Natural killer cell (primary cell): ENCODE results near the gene CPNE9. TPM values are rescaled to one million over a fixed set of nuclear protein-coding genes. Genes with fewer than 3 reads are reported as not detected.

ENCODE experiments used
- ATAC-seq, 3 donors: fragments of 150-1000 bp in 2 of 3; fragments of 200-7000 bp in 1 of 3; cut with Tn5 transposase; 1 replicate in 1 of 3; 2 replicates in 2 of 3; pipeline ENCODE4 v1.10.0; 2021; ENCODE audit warnings: mild to moderate bottlenecking in 2 of 3, moderate library complexity in 2 of 3
- DNase-seq, 2 donors: peaks; one replicate each; pipeline versions ENCODE4 v3.0.0 to v3.0.0-alpha.2; 2013 to 2021; ENCODE audit warnings: mixed read lengths in 1 of 2
- H3K27ac ChIP-seq: one replicate; pipeline ENCODE4 v1.5.1; 2013; ENCODE audit warnings: mild to moderate bottlenecking, low read length
- H3K27me3 ChIP-seq: one replicate; pipeline ENCODE4 v1.6.1; 2013; ENCODE audit warnings: low read length; ENCODE audit not compliant: control insufficient read depth, insufficient read depth
- H3K36me3 ChIP-seq: one replicate; pipeline ENCODE4 v1.6.1; 2013; ENCODE audit warnings: low read length; ENCODE audit not compliant: control insufficient read depth, insufficient read depth
- H3K4me1 ChIP-seq: one replicate; pipeline ENCODE4 v1.6.1; 2013; ENCODE audit warnings: low read length; ENCODE audit not compliant: control insufficient read depth, insufficient read depth
- H3K4me3 ChIP-seq: one replicate; pipeline ENCODE4 v1.5.1; 2013; ENCODE audit warnings: low read length
- H3K9me3 ChIP-seq: one replicate; pipeline ENCODE4 v1.6.1; 2013; ENCODE audit warnings: low read length; ENCODE audit not compliant: control insufficient read depth, insufficient read depth
- H3K27ac Mint-ChIP-seq, 2 donors: one replicate each; pipeline ENCODE4 v1.8.0; 2022; ENCODE audit warnings: mild to moderate bottlenecking in 2 of 2, mixed read lengths in 2 of 2, moderate library complexity in 1 of 2
- H3K27me3 Mint-ChIP-seq, 2 donors: one replicate each; pipeline ENCODE4 v1.8.0; 2022; ENCODE audit warnings: low read depth in 2 of 2, mixed read lengths in 2 of 2
- H3K36me3 Mint-ChIP-seq: one replicate; pipeline ENCODE4 v1.8.0; 2022; ENCODE audit warnings: mixed read lengths
- H3K4me1 Mint-ChIP-seq, 2 donors: one replicate each; pipeline ENCODE4 v1.8.0; 2022; ENCODE audit warnings: mixed read lengths in 2 of 2
- H3K4me3 Mint-ChIP-seq: one replicate; pipeline ENCODE4 v1.8.0; 2022; ENCODE audit warnings: mild to moderate bottlenecking, moderate library complexity, mixed read lengths
- H3K9me3 Mint-ChIP-seq, 2 donors: one replicate each; pipeline ENCODE4 v1.8.0; 2022; ENCODE audit warnings: mixed read lengths in 2 of 2
- WGBS: methylation state at CpG from one replicate; pipeline ENCODE4 v1.1.7; 2013; ENCODE audit warnings: missing lambda C conversion rate; ENCODE audit not compliant: insufficient coverage; 5-methylcytosine and 5-hydroxymethylcytosine counted together
- intact Hi-C: fragments of 100-400 bp; cut with micrococcal nuclease; formaldehyde crosslinking; loops from one replicate; pipeline ENCODE4 v1.14.2; 2022
- total RNA-seq, 4 donors: library from RNA; stranded (reverse); fragments of 120-200 nt in 1 of 4; gene quantifications; one replicate each; pipeline versions ENCODE4 v1.2.3 to v1.2.4, GENCODE V29; 2013 to 2022
- TF ChIP-seq, protein P1 (sequence below): fragments of 200-600 bp; IDR thresholded peaks from one replicate; pipeline ENCODE4 v1.8.0; 2022; ENCODE audit warnings: antibody characterized with exemption

The CPNE9 gene
- total RNA-seq, 3 donors from 2014 or later (not counting 1 experiment from before 2014, with no cell fraction given): 0.43 to 0.49 TPM; not detected in 1

DNA sequence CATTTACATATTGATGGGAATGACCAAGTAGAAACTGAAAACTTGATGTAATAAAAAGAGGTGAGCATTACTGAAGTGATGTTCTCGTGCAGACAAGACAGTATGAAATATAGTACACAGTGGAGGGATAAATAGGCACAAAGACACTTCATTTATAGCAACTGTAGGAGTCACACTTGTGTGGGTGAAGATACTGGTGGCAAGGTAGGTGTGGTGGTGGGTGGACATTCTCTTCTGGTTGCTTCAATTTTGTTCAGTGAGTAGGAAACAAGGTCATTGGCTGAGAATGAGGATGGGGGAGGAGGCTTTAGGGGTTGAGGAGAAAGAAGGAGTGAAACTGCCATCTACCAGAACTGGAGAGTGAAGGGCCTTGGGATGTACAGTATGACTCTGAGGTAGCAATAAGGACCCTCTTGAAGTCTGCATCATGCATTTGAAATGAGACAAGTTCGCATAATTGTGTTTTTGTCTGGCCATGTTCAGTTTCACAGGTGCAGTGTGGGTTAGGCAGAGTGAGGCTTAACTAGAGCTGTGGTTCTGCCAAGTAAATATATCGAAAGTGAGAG lies 6.6 kb downstream of the CPNE9 start:
- 89% methylated on average over 3 of the region's 3 CpGs for WGBS
- Mint-ChIP-seq H3K4me3 (no peak overlapping the region), H3K27me3 (peaks cover 11 to 14% of the 10 kb centered on the region in 2 donors), H3K4me1 (peaks cover 0 to under 1% of the 10 kb centered on the region in 2 donors), H3K9me3 (no peaks in the 10 kb centered on the region), H3K27ac (no peak overlapping the region), H3K36me3 (no peaks in the 10 kb centered on the region)
- TF ChIP-seq, protein P1, sequence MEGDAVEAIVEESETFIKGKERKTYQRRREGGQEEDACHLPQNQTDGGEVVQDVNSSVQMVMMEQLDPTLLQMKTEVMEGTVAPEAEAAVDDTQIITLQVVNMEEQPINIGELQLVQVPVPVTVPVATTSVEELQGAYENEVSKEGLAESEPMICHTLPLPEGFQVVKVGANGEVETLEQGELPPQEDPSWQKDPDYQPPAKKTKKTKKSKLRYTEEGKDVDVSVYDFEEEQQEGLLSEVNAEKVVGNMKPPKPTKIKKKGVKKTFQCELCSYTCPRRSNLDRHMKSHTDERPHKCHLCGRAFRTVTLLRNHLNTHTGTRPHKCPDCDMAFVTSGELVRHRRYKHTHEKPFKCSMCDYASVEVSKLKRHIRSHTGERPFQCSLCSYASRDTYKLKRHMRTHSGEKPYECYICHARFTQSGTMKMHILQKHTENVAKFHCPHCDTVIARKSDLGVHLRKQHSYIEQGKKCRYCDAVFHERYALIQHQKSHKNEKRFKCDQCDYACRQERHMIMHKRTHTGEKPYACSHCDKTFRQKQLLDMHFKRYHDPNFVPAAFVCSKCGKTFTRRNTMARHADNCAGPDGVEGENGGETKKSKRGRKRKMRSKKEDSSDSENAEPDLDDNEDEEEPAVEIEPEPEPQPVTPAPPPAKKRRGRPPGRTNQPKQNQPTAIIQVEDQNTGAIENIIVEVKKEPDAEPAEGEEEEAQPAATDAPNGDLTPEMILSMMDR: no peak
- H3K4me3 ChIP-seq: no peak overlapping the region
- intact Hi-C loops: no loop called here
- H3K27ac ChIP-seq: no peak overlapping the region
- H3K36me3 ChIP-seq: no peaks in the 10 kb centered on the region
- ATAC-seq (peak in 1 of 3 donors; percentile 2), DNase-seq (no peak)
- no peaks in the 10 kb centered on the region for H3K27me3 ChIP-seq
- no peaks in the 10 kb centered on the region for H3K4me1 ChIP-seq
- no peaks in the 10 kb centered on the region for H3K9me3 ChIP-seq

DNA sequence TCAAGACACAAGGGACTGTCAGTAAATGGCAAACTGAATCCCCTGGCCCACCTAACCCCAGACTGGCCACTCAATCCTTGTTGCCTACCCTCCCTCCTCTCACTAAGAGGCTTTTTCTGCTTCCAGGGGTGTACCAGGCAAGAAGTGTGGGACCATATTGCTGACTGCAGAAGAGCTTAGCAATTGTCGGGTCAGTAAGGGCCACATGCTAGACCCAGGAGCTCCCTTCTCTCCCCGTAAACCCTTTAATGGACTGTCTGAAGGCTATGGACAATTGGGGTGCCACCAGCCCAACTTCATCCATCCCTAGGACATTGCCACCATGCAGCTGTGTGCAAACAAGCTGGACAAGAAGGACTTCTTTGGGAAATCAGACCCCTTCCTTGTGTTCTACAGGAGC lies 8.8 kb downstream of the CPNE9 start:
- no peaks in the 10 kb centered on the region for H3K36me3 Mint-ChIP-seq
- Histone ChIP-seq H3K9me3 (no peaks in the 10 kb centered on the region), H3K36me3 (no peaks in the 10 kb centered on the region), H3K27me3 (no peaks in the 10 kb centered on the region), H3K4me1 (no peaks in the 10 kb centered on the region), H3K27ac (no peak overlapping the region), H3K4me3 (no peak overlapping the region)
- WGBS: 63% methylated on average over 2 of the region's 2 CpGs
- ATAC-seq: no peak
- DNase-seq: no peak
- H3K27me3 Mint-ChIP-seq: peaks cover 0 to 6% of the 10 kb centered on the region in 2 donors
- no peak overlapping the region for H3K27ac Mint-ChIP-seq
- H3K4me1 Mint-ChIP-seq: peaks cover 0 to 4% of the 10 kb centered on the region in 2 donors
- intact Hi-C loops: no loop called here
- no peaks in the 10 kb centered on the region for H3K9me3 Mint-ChIP-seq
- no peak overlapping the region for H3K4me3 Mint-ChIP-seq
- TF ChIP-seq, protein P1: no peak

DNA sequence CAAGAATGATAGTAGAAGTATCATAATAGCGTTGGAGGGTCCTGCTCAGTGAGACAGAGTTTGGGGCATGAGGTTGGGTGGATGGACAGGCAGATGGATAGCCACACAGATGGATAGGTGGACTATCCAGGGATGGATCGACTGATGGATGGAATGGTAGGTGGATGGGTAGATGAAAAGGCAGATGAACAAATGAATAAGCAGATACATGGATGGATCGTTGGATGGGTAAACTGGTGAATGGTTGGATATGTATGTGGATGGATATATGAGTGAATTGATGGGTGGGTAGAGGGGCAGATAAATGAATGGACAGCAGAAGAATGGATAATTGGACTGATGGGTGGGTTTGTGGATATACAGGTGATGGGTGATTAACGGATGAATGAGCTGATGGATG lies 9.5 kb downstream of the CPNE9 start:
- DNase-seq (no peak), ATAC-seq (no peak)
- Histone ChIP-seq H3K9me3 (no peaks in the 10 kb centered on the region), H3K4me1 (no peaks in the 10 kb centered on the region), H3K27me3 (no peaks in the 10 kb centered on the region), H3K4me3 (no peak overlapping the region), H3K27ac (no peak overlapping the region), H3K36me3 (no peaks in the 10 kb centered on the region)
- intact Hi-C loops: no loop called here
- Mint-ChIP-seq H3K27ac (no peak overlapping the region), H3K27me3 (peaks cover 0 to 6% of the 10 kb centered on the region in 2 donors), H3K36me3 (no peaks in the 10 kb centered on the region), H3K4me1 (peaks cover 0 to 4% of the 10 kb centered on the region in 2 donors), H3K9me3 (no peaks in the 10 kb centered on the region), H3K4me3 (no peak overlapping the region)
- 92% methylated on average over 4 of the region's 4 CpGs for WGBS
- TF ChIP-seq, protein P1: no peak

DNA sequence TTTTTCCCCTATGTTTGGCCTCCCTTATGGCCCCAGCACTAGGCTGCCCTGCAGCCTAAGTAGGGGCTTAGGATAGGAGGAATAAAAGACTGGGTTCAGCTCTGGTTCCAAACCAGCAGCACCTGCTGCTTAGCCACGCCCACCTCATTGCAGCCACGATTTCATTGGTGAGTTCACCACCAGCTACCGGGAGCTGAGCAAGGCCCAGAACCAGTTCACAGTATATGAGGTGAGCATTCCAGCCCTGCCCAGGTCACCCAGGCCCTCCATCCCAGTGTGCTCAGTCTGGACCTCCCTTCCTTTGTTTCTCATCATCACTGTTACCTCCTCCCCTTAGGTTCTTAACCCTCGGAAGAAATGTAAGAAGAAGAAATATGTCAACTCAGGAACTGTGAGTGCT lies 11.5 kb downstream of the CPNE9 start:
- WGBS: 35% methylated on average over 4 of the region's 4 CpGs
- Mint-ChIP-seq H3K9me3 (no peaks in the 10 kb centered on the region), H3K27me3 (peaks cover 0 to 6% of the 10 kb centered on the region in 2 donors), H3K36me3 (no peaks in the 10 kb centered on the region), H3K27ac (no peak overlapping the region), H3K4me1 (peaks cover 0 to 4% of the 10 kb centered on the region in 2 donors), H3K4me3 (no peak overlapping the region)
- DNase-seq (no peak), ATAC-seq (no peak)
- Histone ChIP-seq H3K36me3 (no peaks in the 10 kb centered on the region), H3K4me1 (no peaks in the 10 kb centered on the region), H3K27me3 (no peaks in the 10 kb centered on the region), H3K27ac (no peak overlapping the region), H3K4me3 (no peak overlapping the region), H3K9me3 (no peaks in the 10 kb centered on the region)
- intact Hi-C loops: no loop called here
- TF ChIP-seq, protein P1: no peak
